Testis (tissue), 2 donors: ENCODE measurements around the gene SETD2.
"Not testable (repeated sequence)": the region's sequence is repeated elsewhere in the genome, so short reads cannot be mapped to it uniquely, and the experiment has no call there.

Experiments
- CTCF ChIP-seq, 3 experiments: fragments of 450-650 bp in 2 of 3; fragments of 200-600 bp in 1 of 3; sonication (generic) in 1 of 3; IDR thresholded peaks; one replicate each; pipeline ENCODE4 v1.5.1; 2016 to 2019; ENCODE audit warnings: antibody characterized with exemption in 3 of 3, mild to moderate bottlenecking in 2 of 3, moderate library complexity in 1 of 3
- POLR2A ChIP-seq: fragments of 450-650 bp; IDR thresholded peaks from one replicate; pipeline ENCODE4 v1.6.1; 2017; ENCODE audit warnings: antibody characterized with exemption, mild to moderate bottlenecking, moderate library complexity

- TF ChIP-seq POLR2A; CTCF (IDR thresholded peaks at IDR 0.05): not testable (repeated sequence)
Measured at GRCh38 chr3:47206022-47206421, 42.1 kb upstream of the SETD2 start.
